Measurements from ENCODE around the gene NGEF. TPM values are rescaled to one million over a fixed set of nuclear protein-coding genes. Genes with fewer than 3 reads are reported as not detected.

The NGEF gene
- total RNA-seq, 2 donors from 2014 or later = 0.81 to 3.6 TPM

- Histone ChIP-seq H3K4me1 (ENCODE audit: control insufficient read depth in 1 of 2, low read depth in 2 of 2) (peaks cover 3 to 11% of the 10 kb centered on the region in 2 donors), H3K4me3 (no peak overlapping the region), H3K36me3 (no peaks in the 10 kb centered on the region), H3K27me3 (replicated peaks; ENCODE audit: insufficient read depth) (no peaks in the 10 kb centered on the region), H3K27ac (no peak overlapping the region), H3K9me3 (no peaks in the 10 kb centered on the region)
- ATAC-seq (ENCODE audit: insufficient number of reproducible peaks, low FRiP score, low read depth) (no peak), DNase-seq (ENCODE audit: low spot score) (no peak)
- TF ChIP-seq CTCF (IDR thresholded peaks at IDR 0.05) = no peak
These were observed 134.0 kb downstream of the NGEF start for GRCh38 chr2:232878855-232879617.

GRCh38 chr2:232877940-232878511 is 135.0 kb downstream of the NGEF start:
- DNase-seq (ENCODE audit: low spot score) = no peak

GRCh38 chr2:232876978-232877441 is 136.0 kb downstream of the NGEF start:
- TF ChIP-seq CTCF (IDR thresholded peaks at IDR 0.05) = no peak
- DNase-seq (ENCODE audit: low spot score) = no peak
- Histone ChIP-seq H3K27ac (no peak overlapping the region), H3K9me3 (no peaks in the 10 kb centered on the region), H3K4me3 (peak overlapping the region; percentile 61), H3K4me1 (ENCODE audit: control insufficient read depth in 1 of 2, low read depth in 2 of 2) (peaks cover 3 to 11% of the 10 kb centered on the region in 2 donors), H3K27me3 (replicated peaks; ENCODE audit: insufficient read depth) (no peaks in the 10 kb centered on the region), H3K36me3 (no peaks in the 10 kb centered on the region)
- ATAC-seq (ENCODE audit: insufficient number of reproducible peaks, low FRiP score, low read depth) = no peak

More at GRCh38 chr2:232877940-232878511, 135.0 kb downstream of the NGEF start:
- peaks cover 3 to 11% of the 10 kb centered on the region in 2 donors for H3K4me1 ChIP-seq (ENCODE audit: control insufficient read depth in 1 of 2, low read depth in 2 of 2)
- H3K36me3 ChIP-seq = no peaks in the 10 kb centered on the region
- H3K27ac ChIP-seq = no peak overlapping the region
- no peak for TF ChIP-seq CTCF (IDR thresholded peaks at IDR 0.05)
- no peaks in the 10 kb centered on the region for H3K9me3 ChIP-seq
- H3K4me3 ChIP-seq = no peak overlapping the region
- ATAC-seq (ENCODE audit: insufficient number of reproducible peaks, low FRiP score, low read depth) = no peak
- no peaks in the 10 kb centered on the region for H3K27me3 ChIP-seq (replicated peaks; ENCODE audit: insufficient read depth)

- peaks cover 3 to 11% of the 10 kb centered on the region in 2 donors for H3K4me1 ChIP-seq (ENCODE audit: control insufficient read depth in 1 of 2, low read depth in 2 of 2)
- DNase-seq (ENCODE audit: low spot score) (no peak), ATAC-seq (ENCODE audit: insufficient number of reproducible peaks, low FRiP score, low read depth) (no peak)
- no peak for TF ChIP-seq CTCF (IDR thresholded peaks at IDR 0.05)
- no peaks in the 10 kb centered on the region for H3K36me3 ChIP-seq
- no peaks in the 10 kb centered on the region for H3K9me3 ChIP-seq
- peak overlapping the region; percentile 61 for H3K4me3 ChIP-seq
- H3K27me3 ChIP-seq (replicated peaks; ENCODE audit: insufficient read depth) = no peaks in the 10 kb centered on the region
- no peak overlapping the region for H3K27ac ChIP-seq
These were observed 136.7 kb downstream of the NGEF start for GRCh38 chr2:232876161-232876977.

Data from thoracic aorta (tissue), 2 donors.